HEK293 (cell line): ENCODE data around the gene MYBPC3.

ENCODE experiments used
- CTCF ChIA-PET: fragments of 350-600 bp; formaldehyde crosslinking; extraction: SDS; loops from one replicate; lab custom pipeline; 2021; ENCODE audit warnings: antibody characterized with exemption; lab: Yijun Ruan, JAX
- POLR2A ChIA-PET: fragments of 300-600 bp; formaldehyde crosslinking; extraction: SDS; loops from one replicate; lab custom pipeline; 2020; ENCODE audit warnings: antibody characterized with exemption, inconsistent platforms; lab: Yijun Ruan, JAX
- H3K27ac ChIP-seq: fragments of 200-500 bp; sonication (Bioruptor generic); 2 replicates; pipeline ENCODE4 v1.5.1; 2014; ENCODE audit warnings: low read depth, low read length, control low read depth, inconsistent platforms; ENCODE audit errors: extremely low read depth
- H3K36me3 ChIP-seq, 2 experiments: fragments of 200-500 bp in 1 of 2; sonication (Bioruptor generic) in 1 of 2; 1 replicate in 1 of 2; 2 replicates in 1 of 2; pipeline ENCODE4 v1.5.1; 2014 to 2017; ENCODE audit warnings: inconsistent platforms in 2 of 2, low read length in 2 of 2; ENCODE audit not compliant: control insufficient read depth in 2 of 2, insufficient read depth in 1 of 2
- H3K4me1 ChIP-seq: fragments of 200-500 bp; sonication (Bioruptor generic); 2 replicates; pipeline ENCODE4 v1.5.1; 2014; ENCODE audit warnings: mild to moderate bottlenecking, low read length, inconsistent platforms; ENCODE audit not compliant: control insufficient read depth, insufficient read depth
- H3K4me3 ChIP-seq: 2 replicates; pipeline ENCODE4 v1.5.1; 2011; ENCODE audit warnings: low read depth, mild to moderate bottlenecking, control low read depth, low read length, moderate library complexity
- H3K9me3 ChIP-seq: fragments of 200-500 bp; sonication (Bioruptor generic); 2 replicates; pipeline ENCODE4 v1.5.1; 2014; ENCODE audit warnings: low read depth, low read length, inconsistent platforms; ENCODE audit not compliant: control insufficient read depth, insufficient read depth
- EGR2 ChIP-seq: fragments of 450-650 bp; formaldehyde crosslinking; IDR thresholded peaks from 2 replicates; pipeline ENCODE4 v1.5.1; 2016; ENCODE audit warnings: low read depth, missing biosample characterization, missing genetic modification characterization
- FEZF1 ChIP-seq: fragments of 450-650 bp; formaldehyde crosslinking; IDR thresholded peaks from 2 replicates; pipeline ENCODE4 v1.5.1; 2016; ENCODE audit warnings: missing biosample characterization, missing genetic modification characterization
- SP3 ChIP-seq: fragments of 450-650 bp; formaldehyde crosslinking; IDR thresholded peaks from 2 replicates; pipeline ENCODE4 v1.5.1; 2016; ENCODE audit warnings: missing biosample characterization, missing genetic modification characterization
- ZIC2 ChIP-seq: fragments of 450-650 bp; formaldehyde crosslinking; IDR thresholded peaks from 2 replicates; pipeline ENCODE4 v1.5.1; 2016; ENCODE audit warnings: missing biosample characterization, missing genetic modification characterization
- ZNF10 ChIP-seq: fragments of 450-650 bp; formaldehyde crosslinking; IDR thresholded peaks from 2 replicates; pipeline ENCODE4 v1.5.1; 2017; ENCODE audit warnings: missing biosample characterization, missing genetic modification characterization
- ZNF214 ChIP-seq: fragments of 450-650 bp; formaldehyde crosslinking; IDR thresholded peaks from 2 replicates; pipeline ENCODE4 v1.5.1; 2017; ENCODE audit warnings: missing biosample characterization, mild to moderate bottlenecking, missing genetic modification characterization, borderline replicate concordance
- ZNF239 ChIP-seq: fragments of 450-650 bp; formaldehyde crosslinking; IDR thresholded peaks from 2 replicates; pipeline ENCODE4 v1.5.1; 2016; ENCODE audit warnings: missing biosample characterization, missing genetic modification characterization
- ZNF274 ChIP-seq, 2 experiments: fragments of 200-500 bp in 1 of 2; fragments of 450-650 bp in 1 of 2; sonication (Bioruptor generic) in 1 of 2; formaldehyde crosslinking in 1 of 2; IDR thresholded peaks; 2 replicates each; pipeline versions ENCODE4 v1.5.1 to v1.6.1; 2014 to 2016; ENCODE audit warnings: borderline replicate concordance in 1 of 2, inconsistent platforms in 1 of 2, low read length in 1 of 2, missing biosample characterization in 1 of 2, missing genetic modification characterization in 1 of 2
- ZNF302 ChIP-seq: fragments of 450-650 bp; formaldehyde crosslinking; IDR thresholded peaks from 2 replicates; pipeline ENCODE4 v1.5.1; 2016; ENCODE audit warnings: missing biosample characterization, missing genetic modification characterization, low read depth
- ZNF354C ChIP-seq: fragments of 450-650 bp; formaldehyde crosslinking; IDR thresholded peaks from 2 replicates; pipeline ENCODE4 v1.5.1; 2016; ENCODE audit warnings: missing biosample characterization, missing genetic modification characterization, low read depth, borderline replicate concordance
- ZNF423 ChIP-seq: fragments of 450-650 bp; formaldehyde crosslinking; IDR thresholded peaks from 2 replicates; pipeline ENCODE4 v1.5.1; 2016; ENCODE audit warnings: missing biosample characterization, missing genetic modification characterization
- ZNF514 ChIP-seq: fragments of 450-650 bp; formaldehyde crosslinking; IDR thresholded peaks from 2 replicates; pipeline ENCODE4 v1.5.1; 2016; ENCODE audit warnings: missing biosample characterization, missing genetic modification characterization
- ZNF549 ChIP-seq: fragments of 450-650 bp; IDR thresholded peaks from 2 replicates; pipeline ENCODE4 v1.5.1; 2018; ENCODE audit warnings: missing biosample characterization, missing genetic modification characterization, mild to moderate bottlenecking, inconsistent platforms, moderate library complexity
- ZNF660 ChIP-seq: fragments of 450-650 bp; IDR thresholded peaks from 2 replicates; pipeline ENCODE4 v1.5.1; 2018; ENCODE audit warnings: missing biosample characterization, mild to moderate bottlenecking, missing genetic modification characterization
- ZNF747 ChIP-seq: fragments of 450-650 bp; formaldehyde crosslinking; IDR thresholded peaks from 2 replicates; pipeline ENCODE4 v1.5.1; 2016; ENCODE audit warnings: missing biosample characterization, missing genetic modification characterization
- TF ChIP-seq, protein P1 (sequence below): fragments of 450-650 bp; formaldehyde crosslinking; IDR thresholded peaks from 2 replicates; pipeline ENCODE4 v1.5.1; 2017; ENCODE audit warnings: missing biosample characterization, missing genetic modification characterization
- TF ChIP-seq, protein P2 (sequence below): fragments of 450-650 bp; formaldehyde crosslinking; IDR thresholded peaks from 2 replicates; pipeline ENCODE4 v1.5.1; 2016; ENCODE audit warnings: missing biosample characterization, missing genetic modification characterization

The MYBPC3 gene

DNA sequence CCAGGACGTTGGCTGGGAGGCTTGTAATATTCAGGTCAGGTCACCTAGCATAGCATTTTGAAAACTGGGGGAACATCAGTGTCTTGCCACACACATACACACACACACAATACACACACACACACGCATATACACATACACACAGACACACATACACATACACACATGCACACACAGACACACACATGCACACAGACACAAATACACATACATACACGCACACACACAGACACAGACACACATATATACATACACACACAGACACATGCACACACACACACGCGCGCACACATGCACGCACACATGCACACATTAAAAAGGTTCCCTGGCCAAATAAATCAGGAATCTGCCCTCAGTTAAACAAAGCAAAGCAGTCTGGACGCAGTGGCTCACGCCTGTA, 12.5 kb downstream of the MYBPC3 start:
- Histone ChIP-seq H3K36me3 (no peaks in the 10 kb centered on the region), H3K4me3 (no peak overlapping the region), H3K9me3 (no peaks in the 10 kb centered on the region), H3K27ac (no peak overlapping the region), H3K4me1 (no peaks in the 10 kb centered on the region)
- TF ChIP-seq ZNF747 (tag by site-specific recombination) (no peak), ZNF549 (no peak), ZNF274 (IDR thresholded peaks at IDR 0.05; ENCODE audit: low read length) (no peak), ZNF274 (tag by site-specific recombination; IDR thresholded peaks at IDR 0.05; ENCODE audit: borderline replicate concordance) (no peak), ZNF239 (tag by site-specific recombination) (no peak), ZIC2 (no peak)
- TF ChIP-seq, protein P1, sequence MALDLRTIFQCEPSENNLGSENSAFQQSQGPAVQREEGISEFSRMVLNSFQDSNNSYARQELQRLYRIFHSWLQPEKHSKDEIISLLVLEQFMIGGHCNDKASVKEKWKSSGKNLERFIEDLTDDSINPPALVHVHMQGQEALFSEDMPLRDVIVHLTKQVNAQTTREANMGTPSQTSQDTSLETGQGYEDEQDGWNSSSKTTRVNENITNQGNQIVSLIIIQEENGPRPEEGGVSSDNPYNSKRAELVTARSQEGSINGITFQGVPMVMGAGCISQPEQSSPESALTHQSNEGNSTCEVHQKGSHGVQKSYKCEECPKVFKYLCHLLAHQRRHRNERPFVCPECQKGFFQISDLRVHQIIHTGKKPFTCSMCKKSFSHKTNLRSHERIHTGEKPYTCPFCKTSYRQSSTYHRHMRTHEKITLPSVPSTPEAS (tag by site-specific recombination) = peak; percentile 96
- ChIA-PET POLR2A (no interaction called here), CTCF (no interaction called here)

DNA sequence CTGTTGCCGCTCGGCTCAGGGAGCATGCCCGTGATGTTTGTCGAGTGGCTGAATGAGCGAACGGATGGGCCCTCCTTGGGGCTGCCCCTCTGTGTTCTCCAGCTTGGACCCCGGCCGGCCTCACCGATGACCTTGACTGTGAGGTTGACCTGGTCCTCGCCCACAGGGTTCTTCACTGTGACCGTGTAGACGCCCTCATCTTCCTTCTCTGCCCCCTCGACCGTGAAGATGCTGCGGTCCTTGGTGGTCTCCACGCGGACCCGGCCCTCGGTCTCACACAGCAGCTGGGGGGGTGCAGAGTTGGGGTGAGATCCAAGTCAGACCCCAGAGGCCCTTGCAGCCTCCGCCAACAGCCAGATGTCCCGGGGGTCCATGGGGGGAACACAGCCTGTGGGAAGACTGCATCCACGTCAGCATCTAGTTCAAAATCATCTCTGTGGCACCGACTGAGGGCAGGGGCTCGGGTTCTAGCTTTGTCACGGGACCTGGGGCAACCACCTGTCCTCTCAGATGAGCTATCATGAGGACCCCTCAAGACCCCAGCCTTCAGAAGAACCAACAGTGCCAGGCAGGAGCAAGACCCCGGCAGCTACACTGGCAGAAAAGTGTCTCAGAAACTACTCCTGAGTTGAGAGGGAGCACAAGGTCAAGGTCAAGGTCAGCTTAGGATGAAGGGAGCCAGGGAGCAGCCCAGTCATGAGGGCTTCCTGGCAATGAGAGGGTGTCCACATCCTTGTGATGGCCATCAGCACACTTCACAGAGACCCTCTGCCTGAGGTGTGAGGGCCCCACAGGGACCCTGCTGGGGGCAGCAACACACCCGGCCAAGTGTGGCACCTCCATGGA, 13.9 kb downstream of the MYBPC3 start:
- ChIA-PET POLR2A (no interaction called here), CTCF (no interaction called here)
- H3K4me3 ChIP-seq = no peak overlapping the region
- H3K36me3 ChIP-seq = no peaks in the 10 kb centered on the region
- no peak overlapping the region for H3K27ac ChIP-seq
- H3K9me3 ChIP-seq = no peaks in the 10 kb centered on the region
- TF ChIP-seq FEZF1 (tag by site-specific recombination) (no peak), ZNF354C (tag by site-specific recombination) (no peak), ZNF302 (tag by site-specific recombination) (no peak), ZNF10 (tag by site-specific recombination) (no peak), SP3 (no peak), ZNF423 (tag by site-specific recombination) (no peak), ZNF549 (no peak), ZNF660 (tag by site-specific recombination) (no peak), ZNF514 (tag by site-specific recombination) (no peak), ZNF214 (tag by site-specific recombination) (no peak)
- TF ChIP-seq, all 188 proteins: peak for 0
- H3K4me1 ChIP-seq = no peaks in the 10 kb centered on the region

DNA sequence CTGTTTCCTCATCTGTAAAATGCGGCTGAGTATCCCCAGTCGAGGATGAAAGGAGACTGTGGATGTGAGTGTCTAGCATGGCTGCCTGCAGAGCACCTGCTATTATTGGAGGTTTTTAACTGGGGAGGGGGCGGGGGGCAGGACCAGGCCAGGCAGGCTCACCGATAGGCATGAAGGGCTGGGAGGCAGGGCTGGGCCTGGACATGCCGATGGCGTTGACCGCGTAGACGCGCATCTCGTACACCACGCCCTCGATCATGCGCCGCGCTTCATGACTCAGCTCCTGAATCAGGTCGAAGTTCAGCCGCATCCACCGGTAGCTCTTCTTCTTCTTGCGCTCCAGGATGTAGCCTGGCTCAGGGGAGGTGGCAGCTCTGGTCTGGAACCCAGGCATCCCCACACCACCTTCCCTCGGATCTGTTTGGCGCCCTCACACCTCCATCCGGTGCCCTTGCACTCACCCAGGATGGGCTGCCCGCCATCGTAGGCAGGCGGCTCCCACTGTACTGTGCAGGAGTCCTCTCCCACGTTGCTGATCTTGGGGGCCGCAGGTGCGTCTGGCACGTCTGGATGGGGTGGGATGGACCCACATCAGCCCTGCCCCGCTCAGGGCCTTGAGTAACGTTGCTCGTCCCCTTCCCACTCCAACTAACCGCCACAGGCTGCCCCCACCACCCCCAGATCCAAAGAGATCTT, 15.1 kb downstream of the MYBPC3 start:
- Histone ChIP-seq H3K4me1 (no peaks in the 10 kb centered on the region), H3K27ac (no peak overlapping the region), H3K36me3 (no peaks in the 10 kb centered on the region), H3K9me3 (no peaks in the 10 kb centered on the region), H3K4me3 (no peak overlapping the region)
- TF ChIP-seq, protein P2, sequence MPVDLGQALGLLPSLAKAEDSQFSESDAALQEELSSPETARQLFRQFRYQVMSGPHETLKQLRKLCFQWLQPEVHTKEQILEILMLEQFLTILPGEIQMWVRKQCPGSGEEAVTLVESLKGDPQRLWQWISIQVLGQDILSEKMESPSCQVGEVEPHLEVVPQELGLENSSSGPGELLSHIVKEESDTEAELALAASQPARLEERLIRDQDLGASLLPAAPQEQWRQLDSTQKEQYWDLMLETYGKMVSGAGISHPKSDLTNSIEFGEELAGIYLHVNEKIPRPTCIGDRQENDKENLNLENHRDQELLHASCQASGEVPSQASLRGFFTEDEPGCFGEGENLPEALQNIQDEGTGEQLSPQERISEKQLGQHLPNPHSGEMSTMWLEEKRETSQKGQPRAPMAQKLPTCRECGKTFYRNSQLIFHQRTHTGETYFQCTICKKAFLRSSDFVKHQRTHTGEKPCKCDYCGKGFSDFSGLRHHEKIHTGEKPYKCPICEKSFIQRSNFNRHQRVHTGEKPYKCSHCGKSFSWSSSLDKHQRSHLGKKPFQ (tag by site-specific recombination) = no peak
- peak; percentile 21; the same call in 1 of the 2 replicates for TF ChIP-seq EGR2 (tag by site-specific recombination)
- ChIA-PET POLR2A (no interaction called here), CTCF (interaction anchor here (0.7 kb wide), 1 partner anchor 191 kb away, joined by 3 read pairs; no protein-coding TSS in a partner anchor)
